ENCODE measurements around the gene RNF26. TPM values are rescaled to one million over a fixed set of nuclear protein-coding genes. Genes with fewer than 3 reads are reported as not detected.

RNF26 gene
- total RNA-seq, 1 experiment from 2014 or later, result 45.6 TPM

DNA sequence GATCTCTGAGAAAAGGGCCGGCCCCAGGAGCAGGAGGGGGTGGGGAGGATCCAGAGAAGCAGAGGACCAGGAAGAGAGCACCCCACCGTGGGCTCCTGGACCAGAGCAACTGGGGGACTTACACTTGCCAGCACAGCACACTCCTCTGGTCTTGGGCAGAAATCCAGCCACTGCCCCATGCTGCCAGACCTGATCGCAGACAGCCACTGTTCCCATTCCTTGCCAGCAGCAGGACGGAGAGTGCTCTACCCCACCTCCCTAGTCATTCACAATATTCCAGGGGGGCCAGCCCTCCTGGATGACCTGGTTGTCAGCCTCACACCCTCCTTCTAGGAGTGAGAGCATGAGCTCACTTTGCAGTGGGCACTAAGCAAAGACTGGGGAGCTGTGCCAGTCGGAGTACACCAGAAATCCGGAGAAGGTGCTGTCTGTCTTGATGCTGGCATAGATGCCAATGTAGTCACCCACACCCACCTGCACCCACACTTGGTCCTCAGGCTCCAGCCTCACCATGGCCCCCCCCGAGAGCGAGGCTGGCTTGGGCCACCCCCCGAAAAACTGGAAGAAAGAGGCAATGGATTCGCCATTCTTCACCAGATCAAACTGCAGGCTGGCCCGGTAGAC lies 4.8 kb downstream of the RNF26 start (continued):
- no peak for TF ChIP-seq CTCF (IDR thresholded peaks at IDR 0.05 in 2 of 3, conservative IDR thresholded peaks at IDR 0.05 in 1 of 3; ENCODE audit: borderline replicate concordance in 1 of 3, insufficient read depth in 1 of 3, low read depth in 2 of 3, low read length in 2 of 3)
- no peak for TF ChIP-seq YY1 (IDR thresholded peaks at IDR 0.05; ENCODE audit: extremely low read depth, insufficient replicate concordance, low read depth, low read length)
- no peak for TF ChIP-seq SRF (IDR thresholded peaks at IDR 0.05; ENCODE audit: low read depth)
- TF ChIP-seq EZH2 (IDR thresholded peaks at IDR 0.05), result no peak
- no peak for TF ChIP-seq ZBTB33 (IDR thresholded peaks at IDR 0.05; ENCODE audit: extremely low read depth, insufficient replicate concordance, low read length)
- TF ChIP-seq SP1 (IDR thresholded peaks at IDR 0.05; ENCODE audit: low read depth), result no peak
- no peak for TF ChIP-seq SIN3A (IDR thresholded peaks at IDR 0.05; ENCODE audit: low read depth)
- no peak for TF ChIP-seq MAX (IDR thresholded peaks at IDR 0.05)
- no peak for TF ChIP-seq CBX3 (IDR thresholded peaks at IDR 0.05; ENCODE audit: low read depth)
- TF ChIP-seq JUND (IDR thresholded peaks at IDR 0.05), result no peak
- no peak for TF ChIP-seq ELF1 (IDR thresholded peaks at IDR 0.05; ENCODE audit: borderline replicate concordance, low read depth)
- TF ChIP-seq FOSL1 (IDR thresholded peaks at IDR 0.05; ENCODE audit: low read depth), result no peak

Data from HCT116 (cell line).